Urothelium cell line (cell line): ENCODE results near the gene MAN1C1.
"Not testable (repeated sequence)": the region's sequence is repeated elsewhere in the genome, so short reads cannot be mapped to it uniquely, and the experiment has no call there.

ENCODE experiments used
- DNase-seq: peaks from one replicate; pipeline ENCODE4 v3.0.0; 2011; ENCODE audit warnings: low spot score, mixed read lengths
- FAIRE-seq: peaks from 2 replicates; lab custom pipeline; 2011; peaks lifted over from hg19 to GRCh38; lab: Jason Lieb, UNC

The MAN1C1 gene

GRCh38 chr1:25651824-25652741, 35.5 kb downstream of the MAN1C1 start:
- DNase-seq (peak; percentile 1), FAIRE-seq (no peak)

GRCh38 chr1:25653558-25653957, 37.0 kb downstream of the MAN1C1 start:
- no peak for DNase-seq
- no peak for FAIRE-seq

GRCh38 chr1:25654109-25654660, 37.6 kb downstream of the MAN1C1 start:
- FAIRE-seq, result no peak
- DNase-seq, result no peak

- FAIRE-seq, result no peak
Measured at GRCh38 chr1:25657121-25657882, 40.7 kb downstream of the MAN1C1 start.

GRCh38 chr1:25657883-25658760, 41.5 kb downstream of the MAN1C1 start:
- no peak for FAIRE-seq

More at GRCh38 chr1:25657121-25657882, 40.7 kb downstream of the MAN1C1 start:
- DNase-seq, result no peak

GRCh38 chr1:25658791-25659431, 42.3 kb downstream of the MAN1C1 start:
- no peak for FAIRE-seq

More at GRCh38 chr1:25657883-25658760, 41.5 kb downstream of the MAN1C1 start:
- DNase-seq, result no peak

GRCh38 chr1:25661043-25661815, 44.6 kb downstream of the MAN1C1 start:
- no peak for FAIRE-seq
- no peak for DNase-seq

More at GRCh38 chr1:25658791-25659431, 42.3 kb downstream of the MAN1C1 start:
- DNase-seq, result no peak

- DNase-seq (no peak), FAIRE-seq (no peak)
Measured at GRCh38 chr1:25662061-25662460, 45.5 kb downstream of the MAN1C1 start.

- FAIRE-seq, DNase-seq: not testable (repeated sequence)
Measured at GRCh38 chr1:25662959-25663358, 46.4 kb downstream of the MAN1C1 start.

- no peak for FAIRE-seq
- DNase-seq, result no peak
Measured at GRCh38 chr1:25664357-25665199, 48.0 kb downstream of the MAN1C1 start.

- DNase-seq (no peak), FAIRE-seq (no peak)
Measured at GRCh38 chr1:25666460-25666859, 49.9 kb downstream of the MAN1C1 start.

- FAIRE-seq (no peak), DNase-seq (no peak)
Measured at GRCh38 chr1:25668931-25669573, 52.5 kb downstream of the MAN1C1 start.

GRCh38 chr1:25669781-25670567, 53.4 kb downstream of the MAN1C1 start:
- FAIRE-seq, result no peak
- no peak for DNase-seq

GRCh38 chr1:25671929-25672328, 55.3 kb downstream of the MAN1C1 start:
- no peak for FAIRE-seq
- DNase-seq, result no peak

- peak; percentile 44 for FAIRE-seq
- DNase-seq, result peak; percentile 73
Measured at GRCh38 chr1:25672763-25673409, 56.3 kb downstream of the MAN1C1 start.

GRCh38 chr1:25673456-25673855, 56.9 kb downstream of the MAN1C1 start:
- DNase-seq, result no peak
- FAIRE-seq, result no peak
